Breast epithelium (tissue), 4 donors: ENCODE data around the gene ZNF253. TPM values are rescaled to one million over a fixed set of nuclear protein-coding genes. Genes with fewer than 3 reads are reported as not detected.
"Not testable (repeated sequence)": the region's sequence is repeated elsewhere in the genome, so short reads cannot be mapped to it uniquely, and the experiment has no call there.

Experiments
- DNase-seq, 2 donors: peaks; one replicate each; pipeline ENCODE4 v3.0.0-alpha.2; 2019; ENCODE audit warnings: low spot score in 2 of 2
- H3K27ac ChIP-seq, 2 donors: fragments of 200-600 bp; sonication (generic) in 1 of 2; one replicate each; pipeline ENCODE4 v1.5.1; 2016 to 2019; ENCODE audit warnings: mild to moderate bottlenecking in 1 of 2
- H3K27me3 ChIP-seq, 2 donors: fragments of 200-600 bp; sonication (generic) in 1 of 2; one replicate each; pipeline versions ENCODE4 v1.5.1 to v1.6.0; 2017 to 2019; ENCODE audit warnings: control low read depth in 1 of 2, mild to moderate bottlenecking in 1 of 2
- H3K36me3 ChIP-seq: fragments of 200-600 bp; one replicate; pipeline ENCODE4 v1.5.1; 2019
- H3K4me1 ChIP-seq, 2 donors: fragments of 200-600 bp; sonication (generic); one replicate each; pipeline ENCODE4 v1.5.1; 2016 to 2019; ENCODE audit warnings: control low read depth in 1 of 2
- H3K4me3 ChIP-seq, 3 donors: fragments of 200-600 bp; sonication (generic); 1 replicate in 2 of 3; 2 replicates in 1 of 3; pipeline ENCODE4 v1.5.1; 2016 to 2019; ENCODE audit warnings: mild to moderate bottlenecking in 3 of 3, moderate library complexity in 2 of 3
- H3K9me3 ChIP-seq, 2 donors: fragments of 200-600 bp; sonication (generic) in 1 of 2; one replicate each; pipeline ENCODE4 v1.5.1; 2016 to 2019; ENCODE audit warnings: control low read depth in 1 of 2
- POLR2A ChIP-seq: fragments of 450-650 bp; IDR thresholded peaks from one replicate; pipeline ENCODE4 v1.6.1; 2016; ENCODE audit warnings: antibody characterized with exemption, mild to moderate bottlenecking, moderate library complexity
- POLR2AphosphoS5 ChIP-seq, 3 donors: sonication (generic); formaldehyde crosslinking; IDR thresholded peaks; one replicate each; pipeline ENCODE4 v1.6.1; 2017; ENCODE audit warnings: antibody characterized with exemption in 3 of 3
- intact Hi-C: fragments of 100-400 bp; cut with DNase I; formaldehyde crosslinking; loops from one replicate; pipeline ENCODE4 v1.15.1; 2023; ENCODE audit warnings: low total_unique reads
- total RNA-seq, 3 donors: library from RNA; depleted of rRNA; stranded (reverse); fragments of >200 nt; gene quantifications; one replicate each; pipeline ENCODE4 v1.1.0, GENCODE V29; 2016
- TF ChIP-seq, protein P1 (sequence below), 3 donors: fragments of 450-650 bp; IDR thresholded peaks; one replicate each; pipeline ENCODE4 v1.5.1; 2016 to 2017; ENCODE audit warnings: antibody characterized with exemption in 3 of 3, mild to moderate bottlenecking in 3 of 3, moderate library complexity in 3 of 3

Gene ZNF253
- total RNA-seq, 3 donors from 2014 or later, result 6.4 to 25.6 (median 12.8) TPM

DNA sequence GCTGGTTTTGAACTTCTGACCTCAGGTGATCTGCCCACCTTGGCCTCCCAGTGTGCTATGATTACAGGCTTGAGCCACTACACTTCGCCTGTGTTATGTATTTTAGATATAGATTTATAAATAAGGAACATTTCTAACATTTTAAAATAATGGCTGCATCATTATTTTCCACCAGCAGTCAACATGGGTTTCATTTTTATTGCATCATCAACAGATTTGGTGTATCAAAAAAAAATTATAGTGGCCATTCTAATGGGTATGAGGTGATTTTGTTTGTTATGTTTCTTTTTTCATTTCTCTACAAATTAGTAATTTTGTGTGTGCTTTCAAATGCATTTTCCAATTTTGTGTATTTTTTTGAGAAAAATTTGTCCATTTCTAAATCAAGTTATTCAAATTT lies 18.9 kb downstream of the ZNF253 start:
- H3K27ac ChIP-seq, result no peak overlapping the region
- H3K4me1 ChIP-seq, result no peaks in the 10 kb centered on the region
- intact Hi-C loops, result no loop called here
- no peak overlapping the region for H3K4me3 ChIP-seq
- no peaks in the 10 kb centered on the region for H3K27me3 ChIP-seq
- TF ChIP-seq, protein P1, sequence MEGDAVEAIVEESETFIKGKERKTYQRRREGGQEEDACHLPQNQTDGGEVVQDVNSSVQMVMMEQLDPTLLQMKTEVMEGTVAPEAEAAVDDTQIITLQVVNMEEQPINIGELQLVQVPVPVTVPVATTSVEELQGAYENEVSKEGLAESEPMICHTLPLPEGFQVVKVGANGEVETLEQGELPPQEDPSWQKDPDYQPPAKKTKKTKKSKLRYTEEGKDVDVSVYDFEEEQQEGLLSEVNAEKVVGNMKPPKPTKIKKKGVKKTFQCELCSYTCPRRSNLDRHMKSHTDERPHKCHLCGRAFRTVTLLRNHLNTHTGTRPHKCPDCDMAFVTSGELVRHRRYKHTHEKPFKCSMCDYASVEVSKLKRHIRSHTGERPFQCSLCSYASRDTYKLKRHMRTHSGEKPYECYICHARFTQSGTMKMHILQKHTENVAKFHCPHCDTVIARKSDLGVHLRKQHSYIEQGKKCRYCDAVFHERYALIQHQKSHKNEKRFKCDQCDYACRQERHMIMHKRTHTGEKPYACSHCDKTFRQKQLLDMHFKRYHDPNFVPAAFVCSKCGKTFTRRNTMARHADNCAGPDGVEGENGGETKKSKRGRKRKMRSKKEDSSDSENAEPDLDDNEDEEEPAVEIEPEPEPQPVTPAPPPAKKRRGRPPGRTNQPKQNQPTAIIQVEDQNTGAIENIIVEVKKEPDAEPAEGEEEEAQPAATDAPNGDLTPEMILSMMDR (IDR thresholded peaks at IDR 0.05), result no peak
- no peak for TF ChIP-seq POLR2AphosphoS5 (IDR thresholded peaks at IDR 0.05)
- no peak for TF ChIP-seq POLR2A
- H3K9me3 ChIP-seq, result peaks cover 9 to 19% of the 10 kb centered on the region in 2 donors
- DNase-seq, result no peak
- no peaks in the 10 kb centered on the region for H3K36me3 ChIP-seq

DNA sequence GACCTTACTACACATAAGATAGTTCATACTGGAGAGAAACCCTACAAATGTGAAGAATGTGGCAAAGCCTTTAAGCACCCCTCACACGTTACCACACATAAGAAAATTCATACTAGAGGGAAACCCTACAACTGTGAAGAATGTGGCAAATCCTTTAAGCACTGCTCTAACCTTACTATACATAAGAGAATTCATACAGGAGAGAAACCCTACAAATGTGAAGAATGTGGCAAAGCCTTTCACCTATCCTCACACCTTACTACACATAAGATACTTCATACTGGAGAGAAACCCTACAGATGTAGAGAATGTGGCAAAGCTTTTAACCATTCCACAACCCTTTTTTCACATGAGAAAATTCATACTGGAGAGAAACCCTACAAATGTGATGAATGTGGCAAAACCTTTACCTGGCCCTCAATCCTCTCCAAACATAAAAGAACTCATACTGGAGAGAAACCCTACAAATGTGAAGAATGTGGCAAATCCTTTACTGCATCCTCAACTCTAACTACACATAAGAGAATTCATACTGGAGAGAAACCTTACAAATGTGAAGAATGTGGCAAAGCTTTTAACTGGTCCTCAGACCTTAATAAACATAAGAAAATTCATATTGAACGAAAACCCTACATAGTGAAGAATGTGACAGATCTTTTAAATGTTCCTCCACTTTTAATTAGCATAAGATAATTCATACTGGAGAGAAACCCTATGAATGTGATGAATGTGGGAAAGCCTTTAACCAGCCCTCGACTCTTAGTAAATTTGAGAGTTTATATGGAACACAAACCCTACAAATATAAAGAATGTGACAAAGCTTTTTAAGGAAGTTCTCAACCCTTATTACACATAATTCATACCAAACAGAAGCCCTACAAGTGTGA lies 26.6 kb downstream of the ZNF253 start:
- intact Hi-C loops, result not testable (repeated sequence)

GRCh38 chr19:19900139-19900728 lies 34.6 kb downstream of the ZNF253 start:
- no peak for TF ChIP-seq POLR2A
- TF ChIP-seq, protein P1 (IDR thresholded peaks at IDR 0.05), result no peak
- TF ChIP-seq POLR2AphosphoS5 (IDR thresholded peaks at IDR 0.05), result no peak
- no peak for DNase-seq
- Histone ChIP-seq H3K4me1 (no peaks in the 10 kb centered on the region), H3K9me3 (peaks cover 13 to 19% of the 10 kb centered on the region in 2 donors), H3K36me3 (no peaks in the 10 kb centered on the region), H3K27ac (peak overlapping the region; percentile 92 to 94), H3K27me3 (no peaks in the 10 kb centered on the region), H3K4me3 (peak overlapping the region; percentile 67 to 79 (median 71))
- intact Hi-C loops, result no loop called here

More for the DNA sequence above, 26.6 kb downstream of the ZNF253 start:
- not testable (repeated sequence) for H3K36me3 ChIP-seq, DNase-seq, H3K4me3 ChIP-seq, H3K27me3 ChIP-seq, H3K27ac ChIP-seq, H3K4me1 ChIP-seq
- H3K9me3 ChIP-seq, result peaks cover 59 to 60% of the 10 kb centered on the region in 2 donors

GRCh38 chr19:19900729-19901444 lies 35.2 kb downstream of the ZNF253 start, which contains the start of gene ZNF93:
Gene ZNF93, plus strand, starts transcription at chr19:19900946. Its CDS starts 143 bp downstream, at chr19:19901089.
- Histone ChIP-seq H3K9me3 (peaks cover 6 to 19% of the 10 kb centered on the region in 2 donors), H3K36me3 (no peaks in the 10 kb centered on the region), H3K4me3 (peak within 1 kb of the TSS; percentile 67 to 79 (median 71)), H3K27ac (peak within 1 kb of the TSS; percentile 92 to 94), H3K27me3 (no peaks in the 10 kb centered on the region), H3K4me1 (no peaks in the 10 kb centered on the region)
- peak; percentile 95 to 98 for DNase-seq
- intact Hi-C loops, result no loop called here
- TF ChIP-seq, protein P1 (IDR thresholded peaks at IDR 0.05), result no peak
- TF ChIP-seq POLR2AphosphoS5 (IDR thresholded peaks at IDR 0.05) (peak; percentile 46 to 70 (median 47)), POLR2A (no peak)

DNA sequence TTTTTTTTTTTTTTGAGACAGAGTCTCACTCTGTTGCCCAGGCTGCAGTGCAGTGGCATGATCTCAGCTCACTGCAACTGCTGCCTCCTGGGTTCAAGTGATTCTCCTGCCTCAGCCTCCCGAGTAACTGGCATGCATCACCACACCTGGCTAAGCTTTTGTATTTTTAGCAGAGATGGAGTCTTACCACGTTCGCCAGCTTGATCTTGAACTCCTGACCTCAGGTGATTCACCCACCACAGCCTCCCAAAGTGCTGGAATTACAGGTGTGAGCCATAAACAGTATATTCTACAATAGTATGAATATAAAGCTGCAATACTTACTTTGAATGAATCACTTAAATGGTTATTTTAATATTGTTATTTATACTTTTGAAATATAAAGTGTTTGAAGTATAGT lies 41.9 kb downstream of the ZNF253 start:
- H3K4me3 ChIP-seq, H3K27ac ChIP-seq, H3K27me3 ChIP-seq, intact Hi-C loops, H3K4me1 ChIP-seq, H3K36me3 ChIP-seq, H3K9me3 ChIP-seq, DNase-seq: not testable (repeated sequence)
